GM12892 (cell line): ENCODE results near the gene HBS1L.

ENCODE experiments used
- POLR2A ChIP-seq: IDR thresholded peaks from 2 replicates; pipeline ENCODE4 v1.6.1; 2011; ENCODE audit warnings: low read depth, low read length, control low read depth
- TAF1 ChIP-seq: IDR thresholded peaks from 2 replicates; pipeline ENCODE4 v1.6.1; 2011; ENCODE audit warnings: low read depth, mild to moderate bottlenecking, control low read depth, low read length, borderline replicate concordance

DNA sequence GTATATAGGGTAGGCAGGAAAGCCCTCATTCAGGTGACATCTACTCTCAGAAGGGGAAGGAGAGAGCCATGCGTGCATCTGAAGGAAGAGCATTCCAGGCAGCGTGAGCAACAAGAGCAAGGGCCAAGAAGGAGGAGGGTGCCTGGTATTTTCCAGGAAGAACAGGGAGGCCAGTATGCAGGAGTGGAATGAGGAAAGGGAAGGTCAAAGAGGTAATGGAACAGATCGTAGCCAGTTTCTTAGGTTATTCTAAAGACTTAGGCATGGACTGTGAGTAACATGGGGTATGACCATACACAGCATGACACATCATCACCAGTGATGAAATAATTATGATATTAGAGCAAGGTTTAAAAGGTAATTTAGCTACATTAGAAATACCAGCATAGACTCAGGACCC, 128.8 kb downstream of the HBS1L start:
- no peak for TF ChIP-seq POLR2A
- no peak for TF ChIP-seq TAF1
